OCI-LY7 (cell line): ENCODE data around the gene LMX1B. TPM values are rescaled to one million over a fixed set of nuclear protein-coding genes. Genes with fewer than 3 reads are reported as not detected.

Experiments used
- BruUV-seq: library from RNA; stranded (reverse); fragments of 400-500 nt; replicated peaks from 2 replicates; lab custom pipeline; 2021; lab: Mats Ljungman, UMichigan
- CTCF ChIA-PET: fragments of 300-600 bp; sonication (Branson Sonifier 250); formaldehyde crosslinking; loops from one replicate; lab custom pipeline; 2022; ENCODE audit warnings: antibody characterized with exemption; ENCODE audit not compliant: unreplicated experiment; lab: Charles Lee
- POLR2A ChIA-PET: fragments of 300-600 bp; sonication (Branson Sonifier 250); formaldehyde crosslinking; loops from one replicate; lab custom pipeline; 2022; ENCODE audit warnings: antibody characterized with exemption; lab: Charles Lee
- DNase-seq: peaks from one replicate; pipeline ENCODE4 v3.0.0-alpha.2; 2015; ENCODE audit warnings: low spot score
- H2AFZ ChIP-seq: fragments of 200-600 bp; sonication (generic), shearing (Covaris generic); 2 replicates; pipeline ENCODE4 v1.6.1; 2014; ENCODE audit warnings: mild to moderate bottlenecking, antibody characterized with exemption, low read length, moderate library complexity
- H3K27ac ChIP-seq: fragments of 200-600 bp; sonication (generic); 2 replicates; pipeline ENCODE4 v1.5.1; 2014; ENCODE audit warnings: mixed run types, low read depth, mild to moderate bottlenecking, moderate library complexity, low read length, inconsistent platforms; ENCODE audit not compliant: poor library complexity, severe bottlenecking
- H3K36me3 ChIP-seq: fragments of 200-600 bp; sonication (generic); 2 replicates; pipeline ENCODE4 v1.6.1; 2014; ENCODE audit warnings: mild to moderate bottlenecking, antibody characterized with exemption, low read length, moderate library complexity, mixed read lengths; ENCODE audit not compliant: insufficient read depth
- H3K4me1 ChIP-seq: fragments of 200-600 bp; sonication (generic); 2 replicates; pipeline ENCODE4 v1.5.1; 2014; ENCODE audit warnings: mild to moderate bottlenecking, low read length; ENCODE audit not compliant: insufficient read depth, poor library complexity, severe bottlenecking
- H3K4me2 ChIP-seq: fragments of 200-600 bp; sonication (generic); 2 replicates; pipeline ENCODE4 v1.6.1; 2014; ENCODE audit warnings: mild to moderate bottlenecking, low read length
- H3K4me3 ChIP-seq: fragments of 200-600 bp; sonication (generic); 2 replicates; pipeline ENCODE4 v1.5.1; 2014; ENCODE audit warnings: mild to moderate bottlenecking, low read depth, low read length; ENCODE audit not compliant: poor library complexity, severe bottlenecking
- H3K79me2 ChIP-seq: fragments of 200-600 bp; sonication (generic); 2 replicates; pipeline ENCODE4 v1.6.1; 2016; ENCODE audit warnings: low read depth, mild to moderate bottlenecking, low read length, moderate library complexity, mixed read lengths; ENCODE audit not compliant: insufficient read depth
- H3K9me2 ChIP-seq: fragments of 200-600 bp; sonication (generic); 2 replicates; pipeline ENCODE4 v1.6.1; 2016; ENCODE audit warnings: mild to moderate bottlenecking, low read length, mixed read lengths; ENCODE audit not compliant: insufficient read depth
- H3K9me3 ChIP-seq: fragments of 200-600 bp; sonication (generic); 2 replicates; pipeline ENCODE4 v1.6.1; 2014; ENCODE audit warnings: mild to moderate bottlenecking, mixed run types, low read length, mixed read lengths
- H4K20me1 ChIP-seq: fragments of 200-600 bp; sonication (generic); 2 replicates; pipeline ENCODE4 v1.6.1; 2014; ENCODE audit warnings: mild to moderate bottlenecking, antibody characterized with exemption, low read length, moderate library complexity, mixed read lengths; ENCODE audit not compliant: insufficient read depth
- CTCF ChIP-seq: fragments of 200-600 bp; sonication (generic); conservative IDR thresholded peaks from 2 replicates; pipeline ENCODE4 v1.5.1; 2014; ENCODE audit warnings: mild to moderate bottlenecking, antibody characterized with exemption, low read length, moderate library complexity, mixed read lengths
- EZH2phosphoT487 ChIP-seq: fragments of 200-600 bp; sonication (generic); IDR thresholded peaks from 2 replicates; pipeline ENCODE4 v1.6.1; 2018; ENCODE audit warnings: low read depth, borderline replicate concordance, mild to moderate bottlenecking, mixed run types, antibody characterized with exemption, low read length, moderate library complexity, mixed read lengths
- intact Hi-C: fragments of 100-400 bp; cut with micrococcal nuclease; formaldehyde crosslinking; loops from one replicate; pipeline ENCODE4 v1.10.0; 2022; ENCODE audit not compliant: unreplicated experiment
- total RNA-seq, 2 experiments: library from RNA; depleted of rRNA in 1 of 2; stranded (reverse); fragments of >200 nt in 1 of 2; shearing (Covaris generic) in 1 of 2; gene quantifications; 2 replicates each; pipeline ENCODE4 v1.2.3, GENCODE V29; 2014 to 2022

Gene LMX1B
- total RNA-seq, 2 experiments from 2014 or later, result not detected

GRCh38 chr9:126700296-126700695 lies 86.6 kb downstream of the LMX1B start:
- Histone ChIP-seq H3K9me2 (no peaks in the 10 kb centered on the region), H3K4me1 (no peaks in the 10 kb centered on the region), H2AFZ (no peak overlapping the region), H3K79me2 (no peaks in the 10 kb centered on the region), H3K36me3 (no peaks in the 10 kb centered on the region), H4K20me1 (no peaks in the 10 kb centered on the region), H3K4me2 (no peak overlapping the region), H3K27ac (no peak overlapping the region), H3K9me3 (no peaks in the 10 kb centered on the region), H3K4me3 (no peak overlapping the region)
- BruUV-seq, result no TSS peak
- TF ChIP-seq EZH2phosphoT487 (no peak), CTCF (no peak)
- ChIA-PET CTCF (no interaction called here), POLR2A (no interaction called here)
- DNase-seq, result no peak
- intact Hi-C loops, result no loop called here

- Histone ChIP-seq H2AFZ (no peak overlapping the region), H4K20me1 (no peaks in the 10 kb centered on the region), H3K9me3 (no peaks in the 10 kb centered on the region), H3K4me3 (no peak overlapping the region), H3K9me2 (no peaks in the 10 kb centered on the region), H3K4me2 (no peak overlapping the region), H3K27ac (no peak overlapping the region), H3K79me2 (no peaks in the 10 kb centered on the region), H3K4me1 (no peaks in the 10 kb centered on the region), H3K36me3 (no peaks in the 10 kb centered on the region)
- CTCF ChIA-PET, result no interaction called here
- POLR2A ChIA-PET, result no interaction called here
- no peak for TF ChIP-seq EZH2phosphoT487
- no peak for TF ChIP-seq CTCF
- no peak for DNase-seq
- intact Hi-C loops, result no loop called here
- BruUV-seq, result no TSS peak
Measured at GRCh38 chr9:126700903-126701812, 87.4 kb downstream of the LMX1B start.

DNA sequence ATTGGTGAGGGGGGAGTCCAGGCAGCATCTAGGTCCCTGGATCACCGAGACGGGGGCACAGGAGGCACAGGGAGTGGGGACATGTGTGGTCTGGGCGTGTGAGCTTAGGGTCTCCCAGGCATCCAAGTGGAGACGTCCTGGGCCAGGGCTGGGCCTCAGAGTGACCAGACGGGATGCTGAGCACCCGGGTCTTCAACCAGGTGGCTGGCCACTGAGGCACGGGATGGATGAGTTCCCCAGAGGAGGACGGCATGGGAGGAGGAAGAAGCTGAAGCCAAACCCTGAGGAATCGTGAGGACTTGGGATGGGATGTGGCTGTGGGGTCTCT lies 88.0 kb downstream of the LMX1B start:
- Histone ChIP-seq H3K27ac (no peak overlapping the region), H3K9me3 (no peaks in the 10 kb centered on the region), H3K79me2 (no peaks in the 10 kb centered on the region), H3K36me3 (no peaks in the 10 kb centered on the region), H3K4me2 (no peak overlapping the region), H3K4me3 (no peak overlapping the region), H4K20me1 (no peaks in the 10 kb centered on the region), H3K4me1 (no peaks in the 10 kb centered on the region), H2AFZ (no peak overlapping the region), H3K9me2 (no peaks in the 10 kb centered on the region)
- CTCF ChIA-PET, result no interaction called here
- intact Hi-C loops, result no loop called here
- no peak for DNase-seq
- POLR2A ChIA-PET, result no interaction called here
- no TSS peak for BruUV-seq
- no peak for TF ChIP-seq EZH2phosphoT487
- TF ChIP-seq CTCF, result no peak
